HG02852 (cell line): ENCODE measurements around the gene C6.

Experiments
- ATAC-seq: cut with Tn5 transposase; IDR thresholded peaks from one replicate; pipeline ENCODE4 v1.9.1; 2021; ENCODE audit warnings: mild to moderate bottlenecking, moderate library complexity; ENCODE audit not compliant: unreplicated experiment

Gene C6

DNA sequence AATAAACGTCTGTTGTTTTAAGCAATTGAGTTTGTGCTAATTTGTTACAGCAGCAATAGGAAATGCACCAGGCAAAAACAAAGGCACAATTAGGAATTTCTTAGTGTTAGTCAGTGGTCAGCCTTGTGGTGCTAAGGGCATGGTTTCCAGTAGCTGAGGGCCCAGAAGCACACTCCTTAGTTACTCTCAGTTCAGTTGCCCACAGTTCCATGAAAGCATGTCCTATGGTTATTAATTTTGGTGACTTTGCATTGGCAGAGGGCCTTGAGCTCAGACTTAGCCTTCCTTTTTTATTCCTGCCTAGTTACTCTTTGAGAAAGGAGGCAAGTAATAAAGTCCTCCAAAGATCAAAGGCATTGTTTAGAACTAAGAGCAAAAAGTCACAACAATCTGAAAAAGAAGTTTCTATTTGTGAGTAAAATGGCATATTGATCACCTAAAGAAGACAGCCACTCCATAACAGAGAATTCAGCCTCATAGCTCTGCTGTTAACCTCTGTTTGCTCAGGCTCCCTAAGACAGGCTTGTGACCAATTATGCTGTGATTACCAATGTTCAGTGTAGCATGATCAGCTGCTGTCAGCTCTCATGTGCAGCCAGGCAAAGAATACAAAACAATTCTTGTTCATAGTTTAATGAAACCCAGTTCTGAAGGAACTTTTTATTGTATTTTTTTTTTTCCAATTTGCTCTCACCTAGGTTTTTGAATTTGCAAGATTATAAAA lies 85.2 kb downstream of the C6 start:
- no peak for ATAC-seq

DNA sequence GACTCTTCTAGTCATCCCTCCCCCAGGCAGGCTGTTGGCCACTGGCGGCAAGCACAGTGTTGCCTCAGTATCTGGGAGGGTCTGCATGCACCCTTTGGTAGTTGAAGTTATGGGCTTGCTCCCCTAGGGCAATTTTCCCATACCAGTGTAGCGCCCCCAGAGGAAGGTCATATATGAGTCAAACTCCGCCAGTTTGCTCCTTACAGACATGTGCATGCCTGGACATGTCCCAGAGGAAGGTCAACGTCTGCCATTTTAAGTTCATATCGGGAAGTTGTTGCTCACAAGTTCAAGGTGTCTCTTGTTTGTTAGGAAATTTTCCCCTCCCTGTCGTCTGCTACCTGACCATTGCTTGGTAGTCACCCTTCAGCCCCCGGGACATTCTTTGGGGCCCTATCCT lies 90.9 kb downstream of the C6 start:
- no peak for ATAC-seq

DNA sequence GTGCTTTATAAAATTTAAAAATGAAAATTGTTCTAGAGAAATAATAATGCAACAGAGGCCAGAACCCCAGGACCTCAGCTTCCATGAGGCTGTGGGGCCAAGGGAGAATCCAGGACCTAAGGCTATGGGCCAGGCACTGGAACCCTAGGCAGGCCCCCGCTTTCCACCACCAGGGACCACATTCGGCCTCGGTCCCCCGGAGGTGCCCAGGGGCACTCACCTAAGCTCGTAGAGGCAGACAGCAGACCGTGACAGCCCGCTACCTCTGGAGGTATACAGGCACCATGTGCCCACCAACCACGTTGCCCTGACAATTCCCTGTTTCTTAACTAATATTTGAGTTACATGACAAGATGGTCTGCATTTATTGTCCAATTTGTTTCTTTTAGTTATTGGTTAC lies 92.7 kb downstream of the C6 start:
- no peak for ATAC-seq

DNA sequence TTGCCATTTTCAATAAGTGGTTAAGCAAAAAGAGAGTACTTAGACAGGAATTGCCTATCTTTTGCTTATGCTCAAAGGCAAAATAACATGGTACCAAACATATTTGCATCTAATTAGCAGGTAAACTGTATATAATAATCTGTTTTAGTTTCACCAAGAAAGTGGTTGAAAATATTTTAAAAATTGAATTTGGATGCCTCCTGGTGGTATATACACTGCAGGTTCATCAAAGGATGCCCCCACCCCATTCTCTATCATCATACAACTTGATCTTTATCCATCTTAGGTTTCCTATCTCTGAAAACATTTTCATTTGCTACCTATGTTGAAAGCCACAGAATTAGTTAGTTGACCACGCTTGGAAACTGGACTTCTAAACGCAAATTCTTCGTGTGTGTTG lies 95.2 kb downstream of the C6 start:
- ATAC-seq: no peak

DNA sequence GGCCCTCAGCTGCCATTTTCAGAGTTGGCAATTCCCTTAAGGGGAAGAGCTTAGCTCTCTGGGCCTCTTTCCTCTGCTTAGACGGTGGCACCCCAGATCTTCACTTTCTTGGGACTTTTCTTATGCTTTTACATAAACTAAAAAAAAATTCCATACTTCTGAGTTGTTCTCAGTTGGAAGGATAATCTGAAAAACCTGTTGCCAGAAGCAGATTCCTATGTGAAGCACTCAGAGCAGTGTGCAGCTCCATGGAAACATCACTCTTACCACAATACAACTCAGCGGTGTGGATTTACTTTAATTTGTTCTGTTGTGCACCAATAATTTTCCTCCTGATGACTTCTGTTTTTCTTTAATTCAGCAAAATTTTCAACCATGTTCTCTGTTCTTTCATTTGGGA lies 98.1 kb downstream of the C6 start:
- ATAC-seq: no peak

DNA sequence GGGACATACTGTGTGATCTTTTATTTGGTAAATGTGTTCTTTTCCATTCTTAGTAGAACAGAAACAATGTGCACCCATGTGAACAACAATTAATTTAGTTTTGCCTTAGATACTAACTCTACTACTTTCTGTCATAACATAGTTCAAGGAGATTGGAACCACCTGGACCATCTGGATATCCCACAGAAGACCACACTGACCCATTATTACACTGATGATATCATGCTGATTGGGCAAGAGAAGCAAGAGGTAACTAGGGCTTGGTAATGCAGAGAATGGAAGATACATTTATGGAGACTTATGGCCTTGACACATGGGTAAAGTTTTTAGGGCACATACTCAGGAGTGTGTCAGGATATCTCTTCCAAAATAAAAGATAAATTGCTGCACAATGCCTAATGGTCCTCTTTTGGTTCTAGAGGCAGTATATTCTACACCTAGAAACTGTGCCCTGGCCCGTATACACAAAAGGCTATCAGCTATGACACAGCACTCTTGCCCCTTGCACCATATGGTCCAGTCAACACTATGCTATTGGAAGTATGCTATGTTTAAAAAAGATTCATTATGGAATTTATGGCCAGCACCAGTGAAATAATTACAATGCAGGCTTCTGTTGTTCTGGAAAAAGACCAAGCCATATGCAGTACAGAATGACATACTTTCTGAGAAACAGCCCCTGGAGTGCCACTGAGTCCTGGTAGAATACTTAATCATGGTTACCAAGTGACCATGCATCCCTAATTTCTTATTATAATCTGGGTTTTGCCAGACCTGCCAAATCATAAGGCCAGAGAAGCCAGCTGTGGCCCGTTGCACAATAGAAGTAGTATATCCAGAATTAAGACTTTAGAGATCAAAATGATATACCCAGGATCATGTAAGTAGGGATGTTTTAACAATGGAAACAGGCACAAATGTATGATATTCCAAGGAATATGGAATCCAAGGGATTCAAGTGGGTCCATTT lies 100.6 kb downstream of the C6 start:
- ATAC-seq: no peak

DNA sequence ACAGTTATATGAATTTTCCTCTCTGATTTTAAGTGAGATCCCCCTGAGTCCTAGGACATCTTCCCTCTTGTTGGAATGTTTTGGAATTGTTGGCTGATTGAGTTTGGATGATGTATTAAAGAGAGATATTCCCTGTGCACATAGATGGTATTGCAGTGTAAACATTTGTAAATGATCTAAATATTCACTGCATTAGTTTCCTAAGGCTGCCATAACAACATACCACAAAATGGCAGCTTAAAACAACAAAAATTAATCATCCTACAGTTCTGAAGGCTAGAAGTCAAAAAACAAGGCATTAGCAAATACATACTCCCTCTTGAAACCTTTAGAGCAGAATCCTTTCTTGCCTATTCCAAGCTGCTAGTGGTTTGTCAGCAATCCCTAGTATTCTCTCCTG lies 104.1 kb downstream of the C6 start:
- ATAC-seq: no peak

DNA sequence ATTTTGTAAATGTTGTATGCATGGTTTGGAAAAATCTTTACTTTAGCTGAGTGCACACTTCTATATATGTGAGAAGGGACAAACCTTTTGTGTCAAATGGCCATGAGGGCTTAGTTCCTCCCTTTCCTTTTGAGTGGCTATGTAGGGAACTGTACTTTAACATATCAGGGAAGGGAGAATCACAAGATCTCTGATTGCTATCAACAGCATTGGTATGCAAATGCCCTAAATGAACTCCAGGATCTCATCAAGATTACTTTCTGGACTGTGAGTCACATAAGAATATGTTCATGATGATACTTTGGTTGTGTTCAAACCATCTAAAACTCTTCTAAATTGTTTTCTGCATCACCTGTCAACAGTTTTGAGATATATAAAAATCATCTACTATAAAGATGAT lies 111.0 kb downstream of the C6 start:
- no peak for ATAC-seq

DNA sequence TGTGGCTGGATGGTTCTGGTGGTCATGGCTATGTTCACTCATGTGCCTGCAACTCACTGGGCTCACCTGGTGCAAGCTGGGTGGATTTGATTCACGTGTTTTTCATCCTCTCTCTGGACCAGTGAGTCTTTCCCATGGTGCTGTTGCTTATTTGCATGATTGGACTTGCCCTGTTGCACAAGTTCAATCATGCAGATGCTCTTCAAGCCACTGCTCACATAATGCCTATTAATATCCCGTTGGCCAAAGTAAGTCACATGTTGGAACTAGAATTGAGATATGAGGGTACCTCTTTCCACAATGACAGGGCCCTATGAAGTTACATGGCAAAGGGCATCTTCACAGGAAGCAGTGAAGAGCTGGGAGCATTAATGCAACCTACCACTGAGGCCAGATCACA lies 115.7 kb downstream of the C6 start:
- no peak for ATAC-seq

DNA sequence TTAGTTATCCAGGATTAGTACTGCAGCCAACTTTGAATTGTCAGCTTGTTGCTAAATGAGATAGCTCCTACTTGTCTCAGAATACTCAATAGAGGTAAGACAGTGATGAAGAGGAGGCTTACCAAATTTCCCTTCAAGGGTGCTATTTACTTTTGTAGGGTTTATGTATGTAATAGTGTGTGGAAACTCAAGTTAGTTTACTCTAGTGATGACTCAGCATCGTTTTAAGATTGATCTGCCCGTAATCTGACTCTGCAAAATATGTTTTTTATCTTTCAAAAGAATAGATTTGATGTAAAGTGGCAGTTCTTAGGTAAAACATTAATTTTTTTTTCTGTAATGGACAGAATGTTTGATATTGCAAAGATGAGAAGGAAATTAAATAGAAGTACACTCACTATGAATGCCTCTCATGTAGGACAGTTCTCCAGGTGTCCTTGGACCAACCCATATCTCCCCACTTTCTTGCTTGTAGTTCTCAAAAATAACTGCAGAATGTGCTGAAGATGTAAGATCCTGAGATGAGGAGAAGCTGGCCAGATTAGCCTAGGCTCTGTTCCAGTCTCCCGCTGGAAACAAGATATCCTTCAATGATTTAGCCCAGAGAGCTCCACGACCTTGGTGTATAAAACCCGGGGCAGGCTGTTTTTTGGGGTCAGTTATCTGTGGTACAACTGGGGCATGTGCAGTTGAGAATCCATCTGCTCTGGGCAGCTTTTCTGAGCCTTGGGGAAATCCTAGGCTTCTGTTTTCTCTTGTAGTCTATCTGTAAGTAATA lies 117.8 kb downstream of the C6 start:
- no peak for ATAC-seq

DNA sequence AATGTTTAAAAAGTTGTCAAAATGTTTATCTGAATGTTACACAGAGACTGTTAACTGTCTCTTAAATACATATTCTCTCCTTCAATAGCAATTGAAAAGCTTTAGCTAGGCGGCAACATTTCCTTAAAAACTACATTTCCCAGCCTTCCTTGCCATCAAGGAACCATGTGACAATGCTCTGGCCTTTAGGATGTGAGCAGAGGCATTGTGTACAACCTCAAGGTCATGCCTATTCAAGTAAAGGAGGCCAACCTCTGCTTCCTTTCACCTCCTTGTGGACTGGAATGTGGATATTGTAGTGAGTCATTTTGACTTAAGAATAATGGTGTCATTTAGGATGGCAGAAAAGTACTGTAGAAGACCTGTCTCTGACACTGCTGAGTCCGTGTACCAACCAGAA lies 118.5 kb downstream of the C6 start:
- ATAC-seq: no peak

DNA sequence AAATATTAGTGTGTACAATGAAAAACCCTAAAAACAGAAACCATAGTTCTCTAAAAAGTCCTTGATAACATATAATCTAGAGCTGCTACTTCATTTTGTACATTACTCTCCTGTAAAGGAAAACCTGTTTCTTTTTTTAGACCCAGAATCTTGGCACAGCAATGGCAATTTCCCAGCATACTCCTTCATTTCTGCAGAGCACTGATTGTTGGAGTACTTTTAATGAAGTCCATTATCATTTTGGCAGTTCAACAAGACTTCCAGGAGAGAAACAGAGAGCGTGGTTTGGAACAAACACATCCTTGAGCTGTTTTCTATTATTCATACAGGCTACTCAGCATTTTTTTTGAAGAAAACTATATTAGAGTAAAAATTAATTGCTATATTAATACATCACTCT lies 119.5 kb downstream of the C6 start:
- ATAC-seq: no peak
